Stomach (tissue), 4 donors: Measurements from ENCODE around the gene CYP26A1.

Source experiments
- EP300 ChIP-seq: sonication (generic); formaldehyde crosslinking; IDR thresholded peaks from one replicate; pipeline ENCODE4 v1.6.1; 2017; ENCODE audit warnings: antibody characterized with exemption
- POLR2A ChIP-seq, 4 donors: fragments of 450-650 bp; IDR thresholded peaks; one replicate each; pipeline ENCODE4 v1.6.1; 2016; ENCODE audit warnings: antibody characterized with exemption in 4 of 4, control low read depth in 2 of 4, mild to moderate bottlenecking in 1 of 4, moderate library complexity in 1 of 4

DNA sequence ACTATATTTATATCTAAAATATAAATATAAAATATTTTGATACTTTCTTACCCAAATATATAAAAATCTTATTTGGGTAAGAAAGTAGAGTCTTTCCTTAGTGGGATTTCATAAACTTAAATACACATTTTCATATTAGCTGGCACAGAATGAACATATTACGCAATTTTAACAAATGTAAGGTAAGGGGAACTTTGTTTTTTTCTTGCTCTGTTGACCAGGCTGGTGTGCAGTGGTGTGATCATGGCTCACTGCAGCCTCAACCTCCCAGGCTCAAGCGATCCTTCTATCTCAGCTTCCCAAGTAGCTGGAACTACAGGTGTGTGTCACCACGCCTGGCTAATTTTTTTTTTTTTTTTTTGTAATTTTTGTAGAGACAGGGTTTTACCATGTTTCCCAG is 18.3 kb downstream of the CYP26A1 start:
- TF ChIP-seq EP300: no peak
- TF ChIP-seq POLR2A (IDR thresholded peaks at IDR 0.05): no peak
